ENCODE measurements around the gene PEX14.

The PEX14 gene

DNA sequence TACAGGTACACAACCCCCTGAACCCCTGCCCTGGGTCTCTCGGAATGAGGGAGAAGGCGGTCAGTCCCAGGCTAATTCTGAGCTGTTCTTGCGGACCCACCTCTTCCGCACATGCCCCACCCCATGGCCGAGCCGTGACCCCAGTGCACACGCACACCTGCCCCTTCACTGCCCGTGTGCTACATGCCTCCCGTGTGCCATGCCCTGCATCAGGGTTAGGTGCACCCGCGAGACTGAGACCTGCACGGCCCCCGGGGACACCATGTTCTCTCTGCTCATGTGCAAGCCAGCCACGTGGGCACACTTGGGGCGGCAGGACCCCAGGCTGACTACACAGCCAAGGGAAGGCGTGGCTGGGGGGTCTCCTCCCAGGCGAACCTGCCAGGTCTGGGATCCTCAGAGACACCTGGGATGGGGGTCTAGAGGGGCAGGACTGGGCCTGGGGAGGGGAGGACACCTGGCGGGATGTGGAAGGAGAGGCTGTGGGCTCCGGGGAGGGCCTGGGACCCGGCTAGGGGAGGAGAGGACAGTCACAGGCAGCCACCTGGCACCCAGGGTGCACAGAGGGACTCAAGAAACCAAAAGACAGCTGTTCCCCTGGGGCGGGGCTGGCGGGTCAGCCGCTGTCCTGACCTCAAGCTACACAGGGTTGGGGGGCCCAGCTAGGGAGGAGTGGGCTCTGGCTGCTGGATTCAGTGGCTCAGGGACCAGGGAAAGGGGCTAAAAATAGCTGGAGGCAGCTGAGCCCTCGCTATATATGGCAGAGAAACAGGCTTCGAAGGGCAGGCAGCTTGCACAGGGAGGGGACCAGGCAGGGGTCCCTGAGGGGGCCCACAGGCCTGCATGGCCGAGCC is 188.3 kb downstream of the PEX14 start:
- no peak for DNase-seq (ENCODE audit: low read depth, low spot score)

DNA sequence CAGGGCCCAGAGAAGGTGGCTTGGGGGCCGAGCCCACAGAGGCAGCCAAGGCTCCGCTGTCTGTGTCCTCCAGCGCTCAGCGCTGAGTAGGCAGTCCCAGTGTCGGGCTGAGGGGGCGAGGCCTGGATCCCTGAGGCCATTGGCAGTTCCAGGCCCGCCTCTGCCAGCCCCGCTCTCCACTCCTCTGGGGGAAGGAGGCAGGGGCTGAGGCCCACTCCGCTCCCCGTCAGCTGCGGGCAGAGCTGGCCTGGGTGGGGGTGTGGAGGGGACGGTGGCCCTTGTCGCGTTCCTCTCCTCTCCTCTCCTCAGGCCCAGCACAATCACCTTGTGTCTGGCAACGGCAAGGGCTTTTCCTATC is 188.9 kb downstream of the PEX14 start:
- peak; percentile 77 for DNase-seq (ENCODE audit: low read depth, low spot score)

DNA sequence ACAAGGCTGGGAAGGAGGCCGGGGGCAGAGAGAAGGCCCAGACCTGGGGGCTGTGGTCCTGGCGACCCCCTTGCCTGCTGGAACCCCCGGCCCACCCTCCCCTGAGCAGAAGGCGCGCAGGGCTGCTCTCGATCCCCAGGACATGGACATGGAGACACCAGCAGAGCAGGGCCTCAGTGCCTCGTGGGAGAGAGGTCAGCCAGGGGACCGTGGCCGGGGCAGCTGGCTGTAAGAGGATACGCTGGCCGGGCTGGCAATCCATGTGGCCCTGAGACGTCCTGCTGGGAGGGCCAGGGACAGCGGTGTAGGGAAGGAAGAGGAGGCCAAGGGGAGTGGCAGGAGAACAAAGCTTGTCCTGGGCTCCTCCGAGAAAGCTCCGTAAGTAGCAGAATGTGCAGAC is 189.5 kb downstream of the PEX14 start:
- no peak for DNase-seq (ENCODE audit: low read depth, low spot score)

DNA sequence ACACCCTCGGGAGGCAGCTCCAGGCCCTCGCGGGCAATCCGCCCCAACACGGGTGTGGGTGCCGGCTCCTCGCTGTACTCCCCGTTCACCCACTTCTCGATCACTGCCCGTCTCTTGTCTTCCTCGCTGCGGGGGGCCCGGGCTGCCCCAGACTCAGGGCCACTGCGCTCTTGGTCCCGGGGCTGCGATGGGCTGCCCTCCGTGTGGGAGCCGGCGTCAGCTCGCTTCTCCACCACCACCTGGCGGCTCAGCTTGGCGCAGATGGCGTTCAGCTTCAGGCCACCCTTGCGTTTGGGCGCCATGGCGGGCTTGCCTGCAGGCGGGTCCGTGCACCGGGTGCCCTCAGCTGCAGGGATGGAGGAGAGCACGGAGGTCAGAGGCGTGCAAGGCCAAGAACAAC is 190.5 kb downstream of the PEX14 start:
- no peak for DNase-seq (ENCODE audit: low read depth, low spot score)

DNA sequence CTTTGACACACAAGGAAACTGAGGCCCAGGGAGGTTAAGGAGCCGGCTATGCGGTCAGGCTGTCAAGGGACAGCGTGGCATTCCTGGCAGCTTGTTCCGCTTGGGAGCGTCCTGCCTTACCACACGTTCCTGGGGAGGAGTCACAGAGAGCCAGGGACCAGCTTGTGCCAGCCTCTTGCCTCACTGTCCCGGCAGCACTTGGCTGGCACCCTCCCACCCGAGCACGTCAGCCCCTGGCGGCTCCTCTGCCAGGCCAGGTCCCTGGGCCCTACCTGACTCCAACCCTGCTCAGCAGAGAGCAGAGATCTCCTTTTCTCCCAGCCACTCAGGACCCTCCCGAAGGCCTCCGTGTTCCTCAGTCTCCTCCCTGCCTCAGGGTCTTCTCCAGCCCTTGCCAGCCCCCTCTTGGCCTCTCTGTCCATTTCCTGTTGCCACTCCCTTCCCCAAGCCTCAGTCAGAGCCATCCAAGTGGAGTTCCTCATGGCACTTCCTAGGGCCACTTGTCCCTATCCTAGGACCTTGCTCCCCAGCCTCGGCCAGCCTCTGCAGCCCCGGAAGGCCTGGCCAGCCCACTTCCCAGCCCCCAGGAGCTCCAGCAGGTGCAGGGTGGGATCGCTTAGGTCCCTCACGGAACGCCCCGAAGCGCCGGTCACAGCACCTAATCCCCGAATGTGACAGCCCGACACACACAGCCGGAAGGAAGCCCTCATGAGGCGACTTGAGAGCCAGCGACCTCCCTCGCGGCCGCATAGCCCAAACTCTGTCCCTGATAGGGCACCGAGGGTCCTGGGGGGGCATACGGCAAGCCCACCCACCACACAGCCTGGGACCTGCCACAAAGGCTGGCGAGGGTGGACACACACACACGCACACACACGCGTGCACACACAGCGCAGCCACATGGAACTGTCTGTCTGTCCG is 191.4 kb downstream of the PEX14 start:
- no peak for DNase-seq (ENCODE audit: low read depth, low spot score)

DNA sequence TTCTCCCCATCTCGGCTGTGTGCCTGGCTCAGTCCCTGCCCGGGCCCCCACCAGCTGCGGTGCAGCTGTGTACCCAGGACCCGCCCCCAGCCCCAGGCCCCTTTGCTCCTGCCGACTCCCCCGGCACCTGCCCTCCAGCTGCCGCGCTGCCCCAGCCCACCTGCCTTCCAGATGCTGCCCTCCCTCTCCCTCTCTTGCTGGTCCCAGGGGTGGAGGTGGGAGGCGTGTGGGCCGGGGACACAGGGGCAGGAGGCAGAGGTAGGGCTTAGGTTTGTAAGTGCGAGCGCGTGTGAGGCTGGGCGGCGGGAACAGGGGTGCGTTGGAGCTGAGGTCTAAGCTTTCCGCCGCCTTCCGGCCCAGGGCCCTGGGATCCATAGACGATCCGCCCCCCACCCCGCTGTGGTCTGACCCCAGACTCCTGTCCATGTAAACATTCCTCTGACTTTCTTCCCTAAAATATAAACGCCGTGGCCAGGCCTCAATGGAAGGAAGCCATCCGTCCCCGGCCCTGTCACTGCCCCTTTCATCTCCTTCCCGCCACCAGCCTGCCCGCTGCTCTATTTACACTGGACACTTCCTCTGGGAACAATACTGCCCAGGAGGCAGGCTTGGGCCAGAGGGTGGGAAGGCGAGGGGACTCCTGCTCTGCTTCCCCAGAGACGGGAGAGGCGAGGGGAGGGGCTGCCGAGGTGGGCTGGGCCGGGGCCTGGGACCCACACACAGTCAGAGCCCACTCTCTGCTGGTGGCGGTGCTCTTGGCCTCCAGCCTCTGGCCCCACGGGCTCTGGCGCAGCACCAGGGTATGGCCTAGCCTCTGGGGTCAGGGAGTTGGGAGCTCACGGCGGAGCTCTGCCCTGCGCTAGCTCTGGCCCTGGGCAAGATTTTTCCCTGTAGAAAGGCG is 193.4 kb downstream of the PEX14 start:
- DNase-seq (ENCODE audit: low read depth, low spot score), result peak; percentile 63

DNA sequence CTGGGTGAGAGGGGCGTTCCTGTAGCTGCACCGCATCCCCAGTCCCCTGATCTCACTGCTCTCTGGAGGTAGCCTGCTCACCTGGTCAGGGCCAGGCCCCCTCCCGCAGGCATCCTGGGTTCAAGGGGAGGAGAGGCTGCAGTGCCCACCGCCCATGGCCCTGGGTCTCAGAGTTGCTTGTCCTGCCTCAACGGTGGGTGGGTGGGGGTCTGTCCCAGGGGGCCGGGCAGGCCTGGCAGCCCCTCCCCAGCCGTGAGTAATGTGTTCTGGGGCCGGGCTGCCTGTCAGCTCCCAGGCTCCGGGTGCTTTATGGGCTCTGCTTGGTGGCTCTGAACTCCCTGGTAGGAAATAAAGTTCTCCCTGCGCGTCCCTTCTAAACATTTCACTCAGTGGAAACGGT is 194.8 kb downstream of the PEX14 start:
- no peak for DNase-seq (ENCODE audit: low read depth, low spot score)

DNA sequence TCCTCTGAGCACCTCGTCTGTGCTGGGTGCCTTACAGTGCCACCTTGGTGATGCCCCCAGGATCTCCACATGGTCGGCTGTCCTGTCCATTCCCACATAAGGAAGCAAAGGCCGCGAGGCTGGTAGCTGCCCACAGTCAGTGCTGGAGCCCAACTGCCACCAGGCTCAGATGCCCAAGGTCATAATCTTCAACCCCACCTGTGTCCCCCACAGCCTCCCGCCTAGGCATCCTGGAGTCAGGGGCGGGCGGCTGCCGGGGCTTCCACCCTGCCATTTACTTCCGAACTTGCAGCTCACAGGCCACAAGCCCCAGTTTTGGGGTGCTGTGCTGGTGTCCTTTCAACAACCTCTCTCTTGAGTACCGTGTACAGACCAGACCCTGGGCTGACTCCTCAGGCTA is 195.4 kb downstream of the PEX14 start:
- DNase-seq (ENCODE audit: low read depth, low spot score), result no peak

DNA sequence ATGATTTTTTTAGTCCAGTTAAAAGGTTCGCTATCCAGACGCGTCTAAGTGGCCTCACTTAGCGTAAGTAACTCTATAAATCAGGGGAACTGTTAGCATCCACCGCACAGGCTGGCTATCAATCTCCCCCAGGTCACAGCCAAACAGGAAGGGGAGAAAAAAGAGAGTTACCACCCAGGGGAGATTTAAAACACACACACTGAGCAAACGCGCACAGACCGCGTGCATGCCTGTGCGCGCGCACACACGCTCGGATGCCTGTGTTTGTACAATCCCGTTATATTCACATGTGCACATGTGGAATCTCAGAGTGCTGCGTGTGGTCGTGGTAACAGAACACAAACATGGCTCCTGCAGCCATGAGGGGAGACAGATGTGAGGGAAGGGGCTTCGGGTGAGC is 196.3 kb downstream of the PEX14 start:
- no peak for DNase-seq (ENCODE audit: low read depth, low spot score)

DNA sequence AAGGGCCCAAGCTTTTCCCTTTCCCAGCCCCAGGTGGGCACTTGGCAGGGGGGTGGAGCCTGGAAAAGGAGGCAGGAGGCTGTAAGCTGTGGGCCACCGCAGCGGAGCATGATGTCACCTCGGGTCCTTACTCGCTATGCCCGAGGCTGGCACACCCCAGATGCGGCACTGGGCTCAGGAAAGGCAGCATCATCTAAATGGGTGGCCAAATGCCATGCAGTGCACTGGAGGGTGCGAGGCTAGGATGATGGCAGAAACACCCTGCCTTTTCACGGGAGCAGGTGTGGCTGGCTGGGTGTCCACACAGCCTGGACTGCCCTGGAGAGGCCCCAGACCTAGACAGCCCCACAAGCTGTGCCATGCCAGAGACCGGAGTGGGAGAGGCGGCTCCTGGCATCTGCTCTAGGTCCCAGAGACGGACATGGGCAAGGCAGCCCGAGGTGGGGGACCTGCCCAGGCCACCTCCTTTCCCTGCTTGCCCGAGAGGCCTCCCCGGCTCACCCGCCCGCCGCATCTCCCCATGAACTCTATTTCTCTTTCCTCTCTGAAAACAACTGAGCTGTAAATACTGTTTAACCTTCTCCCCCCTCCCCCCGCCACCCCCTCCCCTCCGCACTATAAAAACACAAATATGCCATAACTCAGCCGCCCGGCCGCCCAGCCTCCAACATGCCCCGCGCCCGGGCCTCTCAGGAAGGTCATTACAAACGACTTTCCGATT is 197.0 kb downstream of the PEX14 start:
- no peak for DNase-seq (ENCODE audit: low read depth, low spot score)

DNA sequence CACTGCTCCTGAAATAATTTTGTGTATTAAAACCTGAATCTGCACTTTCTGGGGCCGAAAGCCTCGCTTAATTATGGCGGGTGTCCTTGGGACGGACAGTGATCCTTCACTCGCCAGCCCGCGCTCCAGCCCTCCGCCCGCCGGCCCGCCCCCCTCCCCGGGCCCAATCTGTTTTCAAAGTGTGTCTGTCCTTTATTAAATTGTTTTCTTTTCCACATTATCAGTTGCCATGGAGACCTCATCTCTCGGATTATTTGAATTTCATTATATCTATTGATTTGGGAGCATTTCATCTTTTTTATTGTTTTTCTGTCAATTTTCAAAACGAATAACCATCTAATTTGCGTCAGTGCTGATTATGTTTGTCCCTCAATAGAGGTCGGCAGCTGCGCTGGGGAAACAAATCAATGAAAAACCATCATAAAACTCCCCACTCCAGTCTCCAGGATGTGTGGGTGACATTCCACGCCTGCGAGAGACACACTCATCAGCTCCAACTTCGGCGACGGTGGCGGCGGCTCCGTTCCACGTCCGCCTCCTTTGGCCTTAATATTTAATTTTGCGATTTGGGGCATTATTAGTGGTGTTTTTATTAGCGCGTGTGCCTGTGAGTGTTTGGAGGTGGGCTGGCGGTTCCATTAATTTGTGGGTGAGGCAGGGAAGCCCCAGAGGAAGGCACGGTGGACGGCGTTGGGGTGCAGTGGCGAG is 197.7 kb downstream of the PEX14 start:
- DNase-seq (ENCODE audit: low read depth, low spot score), result no peak

DNA sequence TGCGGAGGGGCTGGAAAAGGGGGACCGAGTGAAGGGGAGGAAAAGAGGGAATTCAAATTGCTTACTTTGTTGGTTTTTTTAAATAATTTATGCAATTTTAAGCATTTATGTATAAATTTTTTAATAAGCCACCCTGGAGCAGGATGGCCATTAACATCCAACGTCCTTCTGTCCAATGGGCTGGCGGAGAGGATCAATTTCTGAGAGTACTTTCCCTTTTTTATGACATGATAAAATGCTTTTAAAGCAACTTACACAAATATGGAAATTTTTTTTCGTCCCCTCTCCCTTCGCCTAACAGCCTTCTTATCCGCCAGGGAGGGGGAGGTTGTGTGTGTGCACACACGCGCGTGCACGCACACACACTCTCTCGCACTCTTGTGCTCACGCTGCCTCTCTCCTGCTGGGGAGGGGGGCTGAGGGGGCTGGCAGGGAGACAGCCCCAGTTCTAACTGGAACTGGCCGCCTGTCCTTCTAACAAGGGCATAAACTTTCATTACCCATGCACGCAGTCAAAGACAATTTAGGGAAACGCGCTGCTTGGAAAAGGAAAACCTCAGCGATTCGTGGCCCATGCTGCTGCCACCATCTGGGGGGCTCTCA is 198.5 kb downstream of the PEX14 start:
- DNase-seq (ENCODE audit: low read depth, low spot score), result no peak

DNA sequence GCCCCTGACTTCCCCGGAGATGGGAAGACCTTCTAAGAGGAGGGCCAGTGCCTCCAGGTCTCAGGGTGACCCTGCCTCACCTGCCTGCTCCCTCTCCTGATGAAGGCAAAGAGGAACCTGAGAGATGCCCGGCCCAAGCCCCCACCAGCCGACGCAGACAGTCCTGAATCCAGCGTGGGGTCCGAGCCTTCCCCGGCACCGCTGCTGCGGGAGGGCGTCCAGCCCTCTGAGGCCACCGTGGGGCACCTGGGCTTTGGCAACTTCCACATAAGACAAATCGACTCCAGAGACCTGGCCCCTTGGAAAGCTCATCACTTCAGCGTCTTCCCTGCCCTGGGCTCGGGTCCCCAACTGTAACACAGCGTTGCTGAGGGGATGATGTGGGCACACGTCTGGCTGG is 199.5 kb downstream of the PEX14 start:
- DNase-seq (ENCODE audit: low read depth, low spot score), result no peak

DNA sequence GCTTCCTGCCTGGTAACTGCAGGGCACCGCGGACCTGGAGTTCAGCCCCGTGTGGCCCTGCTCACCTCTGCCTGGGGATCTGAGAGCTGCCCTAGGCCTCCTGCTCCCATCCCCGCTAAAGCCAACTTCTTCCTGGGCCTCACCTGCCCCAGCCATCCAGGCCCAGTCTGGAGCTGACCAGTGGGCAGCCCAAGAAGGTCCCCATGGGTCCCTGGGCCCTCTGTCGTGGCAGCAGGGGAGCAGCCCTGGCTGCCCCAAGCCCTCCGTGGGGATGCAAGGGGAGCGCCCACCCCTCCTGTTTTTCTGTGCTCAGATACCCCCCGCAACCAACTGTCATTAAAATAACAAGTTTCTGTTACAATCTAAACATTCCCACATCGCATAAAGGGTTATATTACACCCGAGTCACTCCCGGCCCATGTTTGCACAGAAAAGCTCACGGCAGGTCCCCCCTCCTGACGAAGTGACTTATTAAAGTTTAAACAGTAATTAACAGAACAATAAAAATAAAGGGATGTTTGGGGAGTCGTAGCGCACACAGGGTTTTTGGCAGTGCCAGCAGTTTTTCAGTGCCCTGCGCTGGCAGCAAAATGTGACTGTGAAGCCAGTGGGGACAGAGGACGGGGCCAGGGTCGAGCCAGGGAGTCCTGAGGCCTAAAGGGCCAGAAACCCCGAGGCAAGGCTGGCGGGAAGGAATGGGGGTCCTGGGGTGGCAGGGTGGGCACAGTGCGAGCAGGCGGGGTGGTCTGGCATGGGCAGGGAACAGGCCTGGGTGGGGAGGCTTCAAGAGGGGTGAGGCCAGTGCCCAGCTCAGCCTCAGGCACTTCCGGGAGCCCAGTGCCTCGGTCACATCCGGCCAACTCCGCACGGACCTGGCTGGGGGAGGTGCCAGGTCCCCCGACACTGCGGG is 200.2 kb downstream of the PEX14 start:
- DNase-seq (ENCODE audit: low read depth, low spot score), result no peak

DNA sequence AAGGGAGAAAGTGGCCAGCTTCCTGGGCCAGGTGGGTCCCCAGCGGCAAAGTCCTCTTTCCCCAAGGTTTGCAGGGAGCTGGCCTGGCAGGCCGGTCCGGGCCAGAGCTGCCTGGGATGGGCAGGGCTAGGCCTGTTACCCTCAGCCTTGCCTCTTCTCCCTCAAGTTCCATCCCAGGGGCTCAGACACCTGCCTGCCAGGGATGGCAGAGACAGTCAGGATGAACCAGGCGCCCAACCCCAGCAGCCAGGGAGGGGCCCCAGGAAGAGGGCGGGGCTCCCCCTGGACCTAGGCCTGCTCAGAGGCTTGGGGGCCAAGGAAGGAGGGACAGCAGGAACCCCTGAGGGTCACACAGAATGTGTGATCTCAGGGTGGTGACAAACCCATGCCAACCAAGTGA is 201.1 kb downstream of the PEX14 start:
- no peak for DNase-seq (ENCODE audit: low read depth, low spot score)

DNA sequence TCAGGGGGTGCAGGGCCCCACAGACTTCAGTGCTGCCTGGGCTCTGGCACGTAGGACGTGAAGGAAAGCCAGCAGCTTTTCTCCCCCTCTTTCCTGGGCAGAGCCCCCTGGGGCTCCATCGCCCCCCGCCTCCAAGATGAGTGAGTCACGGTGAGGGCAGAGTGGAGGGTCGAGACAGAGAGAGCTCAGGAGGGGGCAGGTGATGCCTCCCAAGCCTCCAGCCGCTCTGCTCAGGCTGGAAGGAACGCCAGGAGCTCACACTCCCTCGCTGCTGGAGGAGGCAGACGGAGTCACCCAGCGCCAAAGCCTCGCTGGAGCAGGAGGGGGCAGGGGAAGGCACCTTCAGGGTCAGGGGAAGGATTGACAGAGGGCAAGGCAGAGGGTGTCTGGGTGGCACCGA is 202.2 kb downstream of the PEX14 start:
- no peak for DNase-seq (ENCODE audit: low read depth, low spot score)

DNA sequence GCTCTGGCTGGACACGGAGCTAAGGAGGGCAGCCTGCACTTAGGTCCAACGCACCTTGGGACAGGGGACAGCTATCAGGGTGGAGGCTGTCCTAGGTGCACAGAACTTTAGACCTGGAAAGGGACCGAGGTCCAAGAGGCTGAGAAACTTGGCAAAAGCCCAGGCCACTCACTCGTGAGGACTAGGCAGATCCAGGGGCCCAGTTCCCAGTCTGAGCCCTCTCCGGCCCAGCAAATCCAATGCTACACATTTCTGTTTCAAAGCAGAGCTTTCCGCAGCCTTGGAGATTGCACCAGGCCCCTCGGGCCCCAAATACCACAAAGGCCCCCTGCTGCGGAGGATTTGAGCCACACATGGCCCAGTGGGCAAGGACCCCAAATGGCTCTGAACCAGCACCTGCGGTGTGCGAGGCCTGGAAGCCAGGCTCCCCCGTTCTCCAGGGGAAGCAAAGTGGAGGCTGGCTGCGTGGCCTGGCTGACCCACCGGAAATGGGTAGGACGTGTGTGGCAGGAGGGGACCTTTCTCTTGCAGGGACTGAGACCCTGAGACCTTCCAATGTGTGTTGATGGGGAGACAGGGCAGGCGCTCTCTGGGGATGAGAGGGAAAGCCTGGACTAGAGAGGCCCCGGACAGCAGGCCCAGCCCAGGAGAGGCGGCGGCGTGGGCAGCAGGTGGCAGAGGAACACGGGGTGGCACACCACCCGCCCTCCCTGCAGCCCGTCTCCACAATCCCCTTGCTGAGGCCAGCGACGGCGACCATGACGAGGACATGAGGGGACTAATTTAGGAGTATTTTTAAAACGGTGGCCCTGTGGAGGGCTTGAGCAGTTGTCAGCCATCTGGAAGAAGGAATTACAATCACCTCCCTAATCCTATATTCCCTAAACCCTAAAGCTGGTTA is 203.0 kb downstream of the PEX14 start:
- DNase-seq (ENCODE audit: low read depth, low spot score), result no peak

DNA sequence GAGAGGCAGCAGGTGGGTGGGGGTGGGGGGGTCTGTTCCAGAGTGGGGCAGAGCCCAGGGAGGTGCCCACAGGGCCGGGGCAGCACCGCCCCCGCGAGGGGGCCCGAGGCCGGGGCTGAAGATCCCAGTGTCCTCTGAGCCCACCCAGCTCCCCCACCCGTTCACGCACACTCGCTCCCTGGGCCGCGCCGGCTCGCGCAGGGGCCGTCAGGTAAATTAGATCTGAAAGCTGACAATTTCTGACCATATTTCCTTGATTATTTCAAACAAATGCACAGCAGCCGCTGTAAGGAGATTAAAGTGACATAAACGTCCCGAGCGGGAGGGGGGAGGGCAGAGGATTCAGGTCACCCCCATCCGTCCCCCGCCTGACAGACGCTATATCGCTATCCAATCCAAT is 203.7 kb downstream of the PEX14 start:
- DNase-seq (ENCODE audit: low read depth, low spot score), result no peak

Measured in ELF-1 (cell line).